Adipocyte (in vitro differentiated cells): ENCODE data around the gene CLEC19A.

Source experiments
- DNase-seq: peaks from one replicate; pipeline ENCODE4 v3.0.0-alpha.2; 2015; ENCODE audit warnings: low read depth
- H3K27me3 ChIP-seq: replicated peaks from 2 replicates; pipeline ENCODE4 v1.7.0; 2013; ENCODE audit warnings: mild to moderate bottlenecking, low read length, moderate library complexity; ENCODE audit not compliant: control insufficient read depth, insufficient read depth
- H3K36me3 ChIP-seq: 2 replicates; pipeline ENCODE4 v1.7.0; 2013; ENCODE audit warnings: low read length, mild to moderate bottlenecking, moderate library complexity; ENCODE audit not compliant: control insufficient read depth, insufficient read depth, severe bottlenecking
- H3K4me1 ChIP-seq: 2 replicates; pipeline ENCODE4 v1.7.0; 2013; ENCODE audit warnings: mild to moderate bottlenecking, low read length, moderate library complexity; ENCODE audit not compliant: control insufficient read depth, insufficient read depth
- H3K4me3 ChIP-seq: 2 replicates; pipeline ENCODE4 v1.7.0; 2013; ENCODE audit warnings: mild to moderate bottlenecking, low read length, moderate library complexity
- H3K9ac ChIP-seq: 2 replicates; pipeline ENCODE4 v1.7.0; 2013; ENCODE audit warnings: mild to moderate bottlenecking, low read length, moderate library complexity
- H3K9me3 ChIP-seq: 2 replicates; pipeline ENCODE4 v1.7.0; 2013; ENCODE audit warnings: mild to moderate bottlenecking, low read length, moderate library complexity; ENCODE audit not compliant: control insufficient read depth

Gene CLEC19A

GRCh38 chr16:19287241-19287640, 1.7 kb downstream of the CLEC19A start:
- Histone ChIP-seq H3K9ac (no peak overlapping the region), H3K9me3 (peaks cover 4% of the 10 kb centered on the region), H3K27me3 (peaks cover 21% of the 10 kb centered on the region), H3K36me3 (no peaks in the 10 kb centered on the region), H3K4me1 (no peaks in the 10 kb centered on the region), H3K4me3 (no peak overlapping the region)
- DNase-seq: no peak

GRCh38 chr16:19288872-19289799, 3.6 kb downstream of the CLEC19A start:
- Histone ChIP-seq H3K4me1 (no peaks in the 10 kb centered on the region), H3K27me3 (peaks cover 25% of the 10 kb centered on the region), H3K9me3 (peaks cover 4% of the 10 kb centered on the region), H3K9ac (no peak overlapping the region), H3K36me3 (no peaks in the 10 kb centered on the region), H3K4me3 (no peak overlapping the region)
- no peak for DNase-seq

- no peak for DNase-seq
- H3K9ac ChIP-seq: no peak overlapping the region
Observed at GRCh38 chr16:19289811-19290485, 4.4 kb downstream of the CLEC19A start.

GRCh38 chr16:19290860-19291259, 5.3 kb downstream of the CLEC19A start:
- Histone ChIP-seq H3K9me3 (peaks cover 4% of the 10 kb centered on the region), H3K4me1 (no peaks in the 10 kb centered on the region), H3K4me3 (no peak overlapping the region), H3K36me3 (no peaks in the 10 kb centered on the region), H3K27me3 (peaks cover 38% of the 10 kb centered on the region), H3K9ac (no peak overlapping the region)
- no peak for DNase-seq

More at GRCh38 chr16:19289811-19290485, 4.4 kb downstream of the CLEC19A start:
- no peaks in the 10 kb centered on the region for H3K4me1 ChIP-seq
- peaks cover 32% of the 10 kb centered on the region for H3K27me3 ChIP-seq
- H3K9me3 ChIP-seq: peaks cover 4% of the 10 kb centered on the region
- no peak overlapping the region for H3K4me3 ChIP-seq
- no peaks in the 10 kb centered on the region for H3K36me3 ChIP-seq

GRCh38 chr16:19291475-19291874, 5.9 kb downstream of the CLEC19A start:
- Histone ChIP-seq H3K27me3 (peaks cover 38% of the 10 kb centered on the region), H3K9ac (no peak overlapping the region), H3K4me3 (no peak overlapping the region), H3K36me3 (no peaks in the 10 kb centered on the region), H3K9me3 (peaks cover 4% of the 10 kb centered on the region), H3K4me1 (no peaks in the 10 kb centered on the region)
- no peak for DNase-seq

GRCh38 chr16:19292186-19292585, 6.7 kb downstream of the CLEC19A start:
- no peaks in the 10 kb centered on the region for H3K36me3 ChIP-seq
- peaks cover 4% of the 10 kb centered on the region for H3K9me3 ChIP-seq
- no peak for DNase-seq
- H3K27me3 ChIP-seq: peaks cover 38% of the 10 kb centered on the region
- H3K4me1 ChIP-seq: no peaks in the 10 kb centered on the region
- no peak overlapping the region for H3K4me3 ChIP-seq
- H3K9ac ChIP-seq: no peak overlapping the region

GRCh38 chr16:19294156-19294649, 8.7 kb downstream of the CLEC19A start:
- H3K9ac ChIP-seq: no peak overlapping the region
- no peaks in the 10 kb centered on the region for H3K9me3 ChIP-seq
- H3K4me1 ChIP-seq: no peaks in the 10 kb centered on the region
- no peak overlapping the region for H3K4me3 ChIP-seq
- no peaks in the 10 kb centered on the region for H3K36me3 ChIP-seq
- peaks cover 28% of the 10 kb centered on the region for H3K27me3 ChIP-seq
- no peak for DNase-seq

GRCh38 chr16:19295393-19295792, 9.9 kb downstream of the CLEC19A start:
- Histone ChIP-seq H3K36me3 (no peaks in the 10 kb centered on the region), H3K9ac (no peak overlapping the region), H3K4me3 (no peak overlapping the region), H3K4me1 (no peaks in the 10 kb centered on the region), H3K9me3 (no peaks in the 10 kb centered on the region), H3K27me3 (peaks cover 32% of the 10 kb centered on the region)
- DNase-seq: no peak

GRCh38 chr16:19297454-19297853, 11.9 kb downstream of the CLEC19A start:
- Histone ChIP-seq H3K9me3 (no peaks in the 10 kb centered on the region), H3K36me3 (no peaks in the 10 kb centered on the region), H3K4me1 (no peaks in the 10 kb centered on the region), H3K9ac (no peak overlapping the region), H3K27me3 (peaks cover 30% of the 10 kb centered on the region), H3K4me3 (no peak overlapping the region)
- no peak for DNase-seq

- no peaks in the 10 kb centered on the region for H3K9me3 ChIP-seq
- no peak for DNase-seq
- H3K9ac ChIP-seq: no peak overlapping the region
- peaks cover 20% of the 10 kb centered on the region for H3K27me3 ChIP-seq
- no peaks in the 10 kb centered on the region for H3K36me3 ChIP-seq
- no peak overlapping the region for H3K4me3 ChIP-seq
- no peaks in the 10 kb centered on the region for H3K4me1 ChIP-seq
Observed at GRCh38 chr16:19299565-19299964, 14.0 kb downstream of the CLEC19A start.

- Histone ChIP-seq H3K27me3 (peaks cover 12% of the 10 kb centered on the region), H3K36me3 (no peaks in the 10 kb centered on the region), H3K9ac (no peak overlapping the region), H3K4me1 (no peaks in the 10 kb centered on the region), H3K9me3 (no peaks in the 10 kb centered on the region), H3K4me3 (no peak overlapping the region)
- DNase-seq: no peak
Observed at GRCh38 chr16:19301931-19302330, 16.4 kb downstream of the CLEC19A start.
